Stimulated activated CD8-positive, alpha-beta memory T cell treated with anti-CD3 and anti-CD28 coated beads, Interleukin-2, amount 100 ng/mL, for 48 hours (primary cell): Measurements from ENCODE around the gene FNBP1.

Source experiments
- DNase-seq, 2 donors: peaks; one replicate each; pipeline ENCODE4 v3.0.0-alpha.2; 2020; ENCODE audit warnings: low read depth in 2 of 2

The FNBP1 gene

DNA sequence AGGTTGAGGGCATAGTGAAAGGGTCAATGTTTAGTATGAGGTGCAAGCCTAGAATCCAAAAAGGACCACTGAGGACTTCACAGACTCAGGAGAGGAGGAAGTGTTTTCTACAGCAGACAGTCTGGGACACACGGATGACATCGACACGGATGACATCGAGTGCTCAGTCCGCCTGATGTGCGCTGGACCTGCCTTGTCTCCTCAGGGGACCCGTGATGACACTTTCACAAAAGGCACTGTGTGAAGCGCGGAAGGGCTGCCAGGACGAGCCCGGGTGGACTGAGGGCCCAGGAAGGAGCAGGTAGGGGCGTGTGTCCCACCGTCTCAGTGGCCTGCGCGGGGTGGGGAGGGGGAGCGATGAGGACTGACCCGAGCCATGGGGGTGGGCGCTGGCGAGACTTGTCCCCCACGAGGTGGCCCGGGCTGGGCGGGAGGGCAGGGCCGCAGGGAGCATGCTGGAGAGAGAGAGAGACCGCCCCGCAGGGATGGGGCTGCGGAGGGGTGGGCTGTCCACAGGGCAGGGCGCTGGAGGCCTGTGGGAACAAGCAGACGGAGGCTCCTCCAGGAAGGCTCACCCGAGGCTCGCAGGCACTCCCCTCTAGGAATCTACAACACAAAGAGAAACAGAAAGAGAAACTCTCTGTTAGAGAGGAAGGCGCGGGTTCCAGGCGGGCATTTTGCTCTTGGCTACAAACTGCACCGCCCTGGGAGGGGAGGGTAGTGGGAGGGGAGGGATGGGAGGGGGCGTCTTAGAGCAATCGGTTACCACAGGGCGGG lies 152.9 kb downstream of the FNBP1 start:
- DNase-seq, result peak; percentile 73 to 76

DNA sequence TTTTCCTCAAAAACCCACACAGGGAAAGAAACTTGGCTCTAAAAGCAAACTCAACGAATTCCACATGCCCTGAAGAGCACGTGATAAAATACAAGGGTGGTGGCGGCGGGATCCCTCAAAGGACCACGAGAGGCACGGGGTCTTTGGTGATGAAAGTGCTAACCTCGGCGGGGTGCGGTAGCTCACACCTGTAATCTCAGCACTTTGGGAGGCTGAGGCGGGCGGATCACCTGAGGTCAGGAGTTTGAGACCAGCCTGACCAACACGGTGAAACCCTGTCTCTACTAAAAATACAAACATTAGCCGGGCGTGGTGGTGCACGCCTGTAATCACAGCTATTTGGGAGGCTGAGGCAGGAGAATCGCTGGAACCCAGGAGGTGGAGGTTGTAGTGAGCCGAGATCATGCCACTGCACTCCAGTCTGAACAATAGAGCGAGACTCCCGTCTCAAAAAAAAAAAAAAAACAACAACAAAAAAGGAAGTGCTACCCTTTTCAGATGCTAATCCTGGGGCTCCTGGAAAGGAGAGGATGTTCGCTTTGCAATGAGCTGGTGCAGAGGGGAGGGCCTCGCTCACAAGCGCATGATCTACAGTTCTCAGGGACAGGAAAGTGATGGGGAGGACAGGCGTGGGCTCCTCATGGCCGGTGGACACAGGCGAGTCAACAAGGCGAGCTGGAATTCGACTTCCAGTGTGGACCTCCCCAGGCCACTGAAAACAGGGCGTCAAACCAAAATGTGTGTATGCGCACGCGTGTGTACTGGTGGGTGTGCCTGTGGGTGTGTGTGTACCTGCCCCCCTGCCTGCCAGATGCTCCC lies 153.7 kb downstream of the FNBP1 start:
- DNase-seq, result no peak

DNA sequence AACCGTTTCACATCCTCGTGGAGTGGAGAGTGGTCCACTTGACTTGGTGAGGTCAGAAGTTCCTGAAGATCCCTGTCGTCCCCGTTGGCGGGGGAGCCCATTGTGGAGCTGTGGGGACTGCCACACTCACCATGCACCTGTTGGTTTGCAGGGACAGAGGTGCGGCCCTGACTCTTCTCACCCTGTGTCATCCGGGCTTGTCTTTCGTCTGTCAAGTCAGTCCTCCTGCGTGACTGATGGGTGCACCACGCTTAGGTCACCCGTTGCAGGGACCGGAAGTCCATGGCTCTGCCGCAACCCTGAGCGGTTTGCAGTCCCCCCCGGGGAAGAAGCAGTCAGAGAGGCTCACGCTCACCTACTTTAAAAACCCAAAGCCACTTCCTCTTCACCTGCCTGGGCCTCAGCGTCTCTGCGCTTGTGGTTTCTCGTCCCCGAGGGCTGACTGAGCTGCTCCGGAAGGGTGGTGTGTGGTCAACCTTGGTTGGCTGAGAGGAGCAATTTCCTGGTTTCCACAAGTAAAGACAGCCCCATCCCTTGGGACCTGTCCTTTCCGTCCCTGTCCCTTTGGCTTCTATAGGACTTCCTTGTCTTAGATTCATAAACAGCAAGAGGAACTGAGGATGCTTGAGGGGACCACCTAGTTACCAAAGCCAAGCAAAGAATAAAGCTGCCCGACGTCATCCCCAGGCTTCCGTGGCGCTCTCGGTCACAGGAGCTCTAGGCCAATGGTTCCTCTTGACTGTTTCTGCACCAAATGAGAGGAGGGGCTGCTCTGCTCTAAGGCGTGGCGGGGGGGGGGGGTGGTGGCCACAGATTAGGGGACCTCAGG lies 154.5 kb downstream of the FNBP1 start:
- DNase-seq, result peak; percentile 82 to 87

DNA sequence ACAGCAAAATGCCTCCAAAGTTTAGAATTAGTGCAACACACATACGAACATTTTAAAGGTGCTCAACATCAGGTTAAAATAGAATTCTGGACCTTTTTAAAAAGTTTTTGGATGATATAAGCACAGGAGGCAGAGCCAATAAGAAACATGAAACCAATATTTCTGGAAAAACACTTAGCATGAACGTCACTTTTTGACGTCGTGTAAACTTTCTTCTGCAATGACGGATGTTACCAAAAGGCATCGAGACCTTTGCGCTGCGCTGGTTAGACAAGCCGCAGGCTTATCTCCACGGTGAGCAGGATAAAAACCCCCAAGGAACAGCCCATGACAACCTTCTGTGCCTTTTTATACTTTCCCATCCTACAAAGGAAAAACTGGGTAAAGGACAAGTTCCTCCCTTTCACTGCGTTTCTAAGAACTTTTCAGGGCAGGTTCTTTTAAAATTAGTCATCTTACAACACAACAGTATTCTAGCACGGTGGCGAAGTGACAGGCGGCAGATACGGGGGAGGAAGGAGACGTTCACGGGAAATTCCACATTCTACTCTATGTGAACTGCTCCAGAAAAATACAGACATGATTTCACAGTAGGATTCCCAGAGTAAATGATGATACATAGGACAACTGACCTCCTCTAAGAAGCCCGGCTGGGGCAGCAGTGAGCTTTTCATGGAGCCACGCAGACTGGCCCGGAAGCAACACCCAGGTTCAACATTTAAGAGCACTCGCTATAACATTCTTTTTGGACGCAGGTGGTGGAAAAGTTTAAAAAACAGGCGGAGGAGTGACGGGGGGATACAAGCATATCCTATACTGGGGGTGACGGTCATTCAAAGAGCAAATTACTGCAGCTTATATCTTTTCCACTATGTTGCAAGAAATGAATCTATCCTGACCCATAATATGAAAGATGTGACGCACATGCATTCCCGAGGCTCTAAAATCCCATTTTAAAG lies 155.4 kb downstream of the FNBP1 start:
- DNase-seq, result no peak

DNA sequence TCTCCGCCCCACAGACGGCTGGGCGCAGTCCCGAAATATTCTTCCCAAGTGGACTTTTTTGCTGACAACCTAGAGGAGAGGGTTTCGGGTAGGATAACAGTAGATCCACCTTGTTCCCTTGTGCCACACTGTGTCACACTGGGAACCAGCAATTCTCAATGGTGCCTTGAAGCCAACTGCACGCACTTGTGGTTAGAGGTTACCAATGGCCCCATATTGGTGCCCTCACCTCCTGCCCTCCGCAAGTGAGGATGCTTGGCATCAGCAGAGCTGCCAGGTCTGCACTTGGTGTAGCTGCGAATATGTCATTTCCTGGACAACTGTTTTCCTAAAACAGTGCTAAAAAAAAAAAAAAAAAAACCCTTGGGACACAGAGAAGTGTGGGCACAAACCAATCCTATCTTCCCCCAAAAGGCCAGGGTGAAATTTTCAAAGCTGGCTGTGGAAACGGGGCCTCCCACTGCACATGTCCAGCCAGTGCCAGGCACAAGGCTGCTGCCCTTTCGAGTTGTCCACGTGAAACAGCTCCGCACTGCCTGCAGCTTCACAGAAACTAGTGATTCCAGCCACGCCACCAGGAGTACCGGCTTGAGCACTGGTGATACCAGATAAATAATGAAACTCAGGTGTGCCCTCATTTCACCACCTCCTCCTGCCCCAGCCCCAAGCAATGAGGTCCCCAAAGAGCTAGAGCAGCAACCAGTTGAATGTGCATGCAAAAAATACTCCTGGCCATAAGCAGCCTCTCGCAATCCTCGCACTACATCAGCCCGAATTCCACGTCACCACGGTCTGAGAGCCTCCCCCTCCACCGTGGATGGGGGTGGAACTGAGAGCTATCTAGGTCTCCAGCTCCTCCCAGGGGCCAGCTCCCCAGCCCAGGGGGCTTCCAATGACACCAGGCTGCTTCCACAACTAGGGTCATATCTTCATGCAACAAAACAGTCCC lies 156.5 kb downstream of the FNBP1 start:
- DNase-seq, result no peak

DNA sequence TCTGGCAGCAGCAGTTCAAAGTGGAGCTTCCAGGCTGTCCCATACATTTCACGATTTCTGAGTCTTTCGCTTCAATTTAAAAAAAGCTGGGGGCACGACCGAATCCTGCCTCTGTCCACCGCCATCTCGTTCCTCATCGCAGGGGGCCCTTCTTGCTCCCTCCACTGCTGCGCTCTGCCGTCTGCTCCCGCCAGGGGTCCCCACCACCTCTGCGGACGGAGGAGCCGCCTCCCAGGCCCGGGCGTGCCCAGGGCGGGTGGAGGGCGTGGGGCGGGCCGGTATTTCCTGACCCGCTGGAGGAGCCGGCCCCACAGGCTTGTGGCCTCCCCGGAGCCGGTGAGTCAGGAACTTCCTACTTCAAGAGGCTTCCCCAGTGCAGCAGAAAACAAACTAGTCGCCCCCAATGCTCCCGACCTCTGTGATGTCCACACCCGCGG lies 157.3 kb downstream of the FNBP1 start:
- DNase-seq, result peak; percentile 93 to 97

DNA sequence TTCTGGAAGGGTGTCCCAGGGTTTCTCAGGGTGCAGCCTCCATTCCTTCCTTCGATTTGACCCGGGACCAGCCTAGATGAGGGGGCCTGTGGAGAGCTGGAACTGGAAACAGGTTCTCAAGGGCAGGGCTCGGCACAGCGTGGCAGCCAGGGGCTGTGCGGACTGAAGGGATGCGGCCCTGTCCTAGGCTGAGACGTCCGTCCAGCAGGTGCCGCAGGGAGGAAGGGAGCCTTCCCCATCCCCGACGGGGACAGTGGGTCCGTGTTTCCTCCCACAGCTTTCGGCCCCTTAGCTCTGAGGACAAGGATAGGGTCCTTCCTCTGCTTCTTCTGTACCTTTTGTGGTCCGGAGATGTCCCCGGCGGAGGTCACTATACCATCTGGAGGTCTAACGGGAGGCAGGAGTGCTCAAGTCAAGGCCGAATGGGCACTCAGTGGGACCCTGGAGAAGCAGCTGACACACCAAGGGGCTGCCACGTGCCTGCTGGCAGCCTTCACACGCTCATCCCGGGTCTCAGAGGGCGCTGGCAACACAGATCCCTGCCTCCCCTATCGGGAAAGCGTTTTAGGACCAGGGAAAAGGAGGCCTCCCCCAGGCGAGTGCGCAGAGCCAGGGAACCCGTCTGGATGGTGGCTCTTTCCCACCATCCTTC lies 157.8 kb downstream of the FNBP1 start:
- DNase-seq, result no peak

DNA sequence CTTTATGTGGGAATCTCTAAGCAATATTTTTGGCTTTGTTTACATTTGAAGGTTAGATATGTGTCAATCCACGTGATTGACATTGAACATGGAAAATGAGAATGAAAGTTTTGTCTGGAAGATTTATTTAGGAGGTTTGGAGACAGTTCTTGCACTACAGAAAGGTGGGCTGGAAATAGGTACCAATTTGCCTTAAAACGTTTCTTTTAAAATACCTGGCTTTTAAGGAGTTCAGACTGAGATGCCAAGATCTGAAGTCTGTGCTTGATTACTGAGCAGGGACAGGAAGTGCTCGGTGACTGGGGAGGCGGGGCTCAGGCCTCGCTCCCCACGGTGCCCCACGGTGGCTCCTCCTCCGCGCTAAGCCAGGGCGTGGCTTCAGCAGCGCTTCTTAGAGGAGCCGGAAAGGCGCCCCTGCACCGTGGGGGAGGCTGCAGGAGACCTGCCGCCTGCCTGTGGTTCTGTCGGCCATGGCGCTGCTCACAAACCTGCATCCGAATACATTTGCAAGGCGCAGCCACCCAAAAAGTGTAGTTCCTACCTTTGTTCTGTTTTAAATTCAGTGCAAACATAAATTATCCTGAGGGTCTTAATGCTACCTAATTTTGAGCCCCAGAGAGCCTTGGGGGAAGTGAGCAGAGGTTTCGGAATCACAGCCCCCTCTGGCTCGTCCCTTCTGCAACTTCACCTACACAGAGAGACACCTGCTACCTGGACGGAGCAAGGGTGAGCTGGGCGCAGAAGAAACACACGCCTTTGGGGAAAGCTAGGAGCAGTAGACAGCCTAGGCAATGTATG lies 158.6 kb downstream of the FNBP1 start:
- peak; percentile 95 to 96 for DNase-seq

DNA sequence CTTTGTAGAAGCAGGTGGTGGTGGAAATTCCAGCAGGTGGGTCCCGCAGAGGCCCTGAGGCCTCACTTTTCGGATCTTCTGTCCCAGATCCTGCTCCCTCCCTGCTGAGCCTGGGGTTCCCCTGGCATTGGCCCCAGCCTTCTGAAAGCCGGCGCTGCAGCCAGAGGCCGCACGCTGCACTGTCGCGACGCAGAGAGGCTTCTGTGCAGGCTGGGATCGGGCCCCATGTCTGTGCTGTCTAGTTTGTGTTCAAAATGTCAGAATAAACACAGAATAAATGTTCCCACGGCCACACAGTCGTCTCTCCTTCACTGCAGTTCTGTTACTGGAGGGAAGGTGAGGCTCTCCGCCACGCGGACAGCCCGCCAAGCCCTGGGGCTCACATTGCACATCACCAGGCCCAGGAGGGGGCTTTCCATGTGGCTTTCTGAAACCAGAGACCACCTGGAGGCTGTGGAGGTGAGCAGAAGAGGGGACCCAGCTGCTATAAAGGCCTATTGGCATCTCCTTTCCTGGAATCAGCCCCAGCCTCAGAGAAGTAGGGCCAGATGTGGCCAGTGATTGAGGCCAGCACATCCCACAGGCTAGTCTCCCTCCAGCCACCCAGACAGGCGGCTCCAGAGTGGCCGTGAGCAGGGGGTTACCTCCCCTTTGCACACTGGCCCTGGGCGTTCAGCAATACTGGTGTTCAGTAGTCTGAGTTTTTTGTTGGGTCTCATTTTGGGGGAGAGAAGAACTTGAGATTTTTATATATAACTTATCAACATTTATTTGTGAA lies 161.3 kb downstream of the FNBP1 start:
- no peak for DNase-seq

DNA sequence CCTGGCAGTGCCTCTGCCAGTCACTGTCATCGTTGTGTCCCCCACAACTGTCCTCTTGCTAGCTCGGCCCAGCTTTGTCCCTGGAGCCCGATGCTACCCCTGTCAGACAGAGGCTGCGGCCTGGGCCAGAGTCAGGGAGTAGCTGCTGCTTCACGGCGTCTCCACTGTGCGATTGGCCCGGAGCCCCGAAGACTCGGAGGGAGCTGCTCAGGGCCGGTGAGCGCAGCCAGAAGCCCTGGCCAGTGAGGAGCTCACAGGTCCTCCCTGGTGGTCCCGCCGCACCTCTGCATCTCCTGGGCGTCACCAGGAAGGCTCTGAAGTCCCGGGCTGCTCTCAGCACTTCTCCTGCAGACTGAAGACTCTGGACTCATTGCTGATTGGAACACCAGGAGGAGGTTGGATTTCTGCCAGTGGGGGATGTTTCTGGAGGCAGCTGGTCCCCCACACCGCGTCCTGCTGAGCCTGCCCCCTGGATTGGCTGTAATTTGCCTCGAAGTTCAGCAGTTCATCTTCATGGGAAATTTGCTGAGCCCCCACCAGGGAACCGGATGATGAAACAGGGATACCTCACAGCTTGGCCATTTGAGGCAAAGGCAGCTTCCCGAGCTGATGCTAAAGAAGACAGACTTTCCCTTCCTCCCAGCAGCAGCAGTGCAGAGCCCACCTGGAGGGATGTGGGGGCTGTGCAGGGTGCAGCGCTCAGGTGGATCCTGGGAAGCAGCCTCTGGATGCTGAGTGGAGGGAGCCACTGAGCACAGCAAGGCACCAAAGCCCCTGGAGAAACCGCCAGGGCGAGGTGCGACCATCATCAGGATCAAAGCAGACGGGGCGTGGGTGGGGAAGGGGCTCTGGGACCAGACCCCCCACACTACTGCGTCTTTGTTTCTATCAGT lies 162.1 kb downstream of the FNBP1 start:
- DNase-seq, result no peak

DNA sequence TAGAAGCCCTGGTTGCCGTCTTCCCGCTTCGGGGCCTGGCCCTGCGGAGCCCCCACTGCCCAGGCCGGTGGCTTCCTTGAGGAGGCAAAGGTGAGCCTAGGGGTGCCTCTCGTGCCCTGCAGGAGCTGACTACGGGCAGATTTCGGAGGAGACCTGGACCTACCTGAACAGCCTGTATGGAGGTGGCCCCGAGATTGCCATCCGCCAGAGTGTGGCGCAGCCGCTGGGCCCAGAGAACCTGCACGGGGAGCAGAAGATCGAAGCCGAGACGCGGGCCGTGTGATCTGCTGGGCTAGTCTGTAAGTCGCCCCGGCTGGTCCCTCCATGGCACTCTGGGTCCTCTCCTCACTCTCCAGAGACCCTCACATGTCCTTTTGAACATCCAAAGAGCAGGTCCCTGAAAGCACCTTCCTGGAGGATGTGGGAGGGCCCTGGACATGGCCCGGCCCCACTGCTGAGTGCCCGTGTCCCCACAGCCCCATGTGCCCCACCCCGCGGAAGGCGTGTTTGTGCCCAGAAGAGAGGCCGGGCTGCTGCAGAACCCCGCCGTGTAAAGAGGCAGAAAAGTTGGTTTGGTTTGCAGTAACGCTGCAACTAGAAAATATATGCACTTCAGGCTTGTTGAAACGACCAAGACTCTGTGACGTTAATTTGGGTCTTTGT lies 162.9 kb downstream of the FNBP1 start:
- DNase-seq, result no peak

DNA sequence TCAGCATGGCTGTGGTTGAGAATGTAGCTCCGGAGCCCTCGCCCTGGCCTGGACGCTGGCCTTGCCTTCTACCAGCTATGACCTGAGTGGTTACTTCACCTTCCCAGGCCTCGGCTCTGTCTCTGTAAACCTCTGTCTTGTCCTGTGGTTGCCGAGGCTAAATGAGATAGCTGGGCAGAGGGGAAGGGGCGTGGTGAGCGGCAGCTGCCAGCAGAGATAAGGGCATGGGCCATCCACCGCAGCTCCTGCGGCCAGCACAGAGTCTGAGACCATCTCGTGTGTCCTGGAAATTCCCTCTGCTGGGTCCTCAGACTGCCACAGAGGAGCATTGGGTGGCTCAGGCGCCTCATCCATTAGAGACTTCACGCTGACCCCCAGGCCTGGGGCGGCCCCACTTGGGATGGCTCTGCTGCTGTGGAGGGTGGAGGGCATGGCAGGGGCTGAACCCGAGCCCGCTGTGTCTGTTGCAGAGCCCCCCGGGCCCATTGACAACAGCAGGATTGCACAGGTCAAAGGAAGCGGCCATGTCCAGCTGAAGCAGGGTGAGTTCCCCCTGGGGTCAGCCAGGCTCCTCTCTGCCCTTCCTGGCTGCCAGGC lies 163.8 kb downstream of the FNBP1 start:
- DNase-seq, result no peak

DNA sequence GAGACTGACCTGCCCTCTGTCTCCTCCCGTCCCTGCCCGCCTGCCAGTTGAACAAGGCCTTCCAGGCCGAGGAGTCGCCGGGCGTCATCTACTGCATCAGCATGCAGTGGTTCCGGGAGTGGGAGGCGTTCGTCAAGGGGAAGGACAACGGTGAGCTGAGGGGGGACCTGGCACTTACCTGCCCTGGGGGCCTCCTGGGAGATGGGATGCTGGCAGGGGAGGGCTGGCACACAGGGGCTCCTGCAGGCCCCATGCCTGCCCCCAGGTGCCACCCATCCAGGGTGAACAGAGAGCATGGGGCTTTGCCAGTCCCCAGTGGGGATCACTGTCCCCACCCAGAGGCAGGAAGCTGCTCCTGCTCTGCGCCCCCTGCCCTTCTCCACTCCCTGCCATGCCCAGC lies 164.7 kb downstream of the FNBP1 start:
- DNase-seq, result no peak

DNA sequence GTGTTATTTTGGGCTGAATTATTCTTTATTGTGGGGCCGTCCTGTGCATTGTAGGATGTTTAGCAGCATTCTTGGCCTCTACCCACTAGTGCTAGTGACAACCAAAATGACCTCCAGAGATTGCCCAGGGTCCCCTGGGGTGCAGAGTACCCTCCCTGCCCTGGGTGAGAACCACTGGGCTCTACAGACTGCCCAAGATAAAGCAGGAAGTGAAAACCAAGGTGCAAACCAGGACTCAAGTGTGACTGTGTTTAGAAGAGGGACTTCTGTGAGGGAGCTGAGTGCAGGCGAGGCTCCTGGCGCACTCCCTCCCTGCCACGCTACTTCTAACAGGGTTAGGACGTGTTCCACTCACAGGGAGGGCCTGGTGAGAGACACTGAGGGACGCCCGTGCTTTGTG lies 166.2 kb downstream of the FNBP1 start:
- no peak for DNase-seq

DNA sequence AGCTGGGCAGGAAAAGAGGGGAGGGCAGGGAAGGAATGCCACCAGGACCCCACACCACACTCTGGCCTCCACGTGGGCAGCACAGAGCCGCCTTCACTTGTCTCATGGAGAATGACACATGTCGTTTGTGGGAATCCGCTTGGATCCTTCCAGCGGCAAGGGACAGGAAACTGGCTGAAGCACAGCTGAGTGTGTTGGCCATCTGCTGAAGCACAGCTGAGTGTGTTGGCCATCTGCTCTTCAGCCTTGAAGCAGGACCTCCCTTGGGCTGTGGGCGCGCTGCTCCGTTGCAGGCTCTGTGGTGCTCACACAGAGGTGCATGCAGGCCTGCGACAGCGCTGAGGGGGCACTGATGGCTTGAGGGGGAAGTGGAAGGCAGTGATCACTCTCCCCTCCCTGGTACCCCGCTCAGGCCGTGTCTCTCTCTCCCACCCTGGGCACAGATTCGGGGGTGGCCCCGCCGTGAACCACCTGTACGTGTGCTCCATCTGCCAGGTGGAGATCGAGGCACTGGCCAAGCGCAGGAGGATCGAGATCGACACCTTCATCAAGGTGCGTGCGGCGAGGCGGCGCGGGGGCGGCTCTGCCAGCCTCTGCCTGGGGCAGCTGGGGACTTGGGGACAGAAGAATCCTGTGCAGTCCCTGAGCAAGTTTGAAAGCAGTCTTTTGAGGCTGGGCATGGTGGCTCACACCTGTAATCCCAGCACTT lies 167.1 kb downstream of the FNBP1 start:
- no peak for DNase-seq
